Endothelial cell of umbilical vein (primary cell): ENCODE results near the gene TNIK.

ENCODE experiments used
- CTCF ChIP-seq, 2 donors: IDR thresholded peaks; 1 replicate in 1 of 2; 2 replicates in 1 of 2; pipeline ENCODE4 v1.5.1; 2011; ENCODE audit warnings: low read length in 2 of 2, mild to moderate bottlenecking in 2 of 2, moderate library complexity in 2 of 2, control low read depth in 1 of 2, inconsistent platforms in 1 of 2, low read depth in 1 of 2; ENCODE audit not compliant: insufficient read depth in 1 of 2; ENCODE audit errors: extremely low read depth in 1 of 2
- EZH2 ChIP-seq: IDR thresholded peaks from 2 replicates; pipeline ENCODE4 v1.6.1; 2012; ENCODE audit warnings: borderline replicate concordance, low read depth, mild to moderate bottlenecking, moderate library complexity, low read length, inconsistent platforms; ENCODE audit not compliant: severe bottlenecking
- FOS ChIP-seq: IDR thresholded peaks from 2 replicates; pipeline ENCODE4 v1.6.1; 2011; ENCODE audit warnings: mild to moderate bottlenecking, low read length, moderate library complexity, borderline replicate concordance; ENCODE audit not compliant: insufficient read depth
- GATA2 ChIP-seq: IDR thresholded peaks from 2 replicates; pipeline ENCODE4 v1.7.0; 2011; ENCODE audit warnings: low read depth, mild to moderate bottlenecking, moderate library complexity, mixed read lengths, low read length; ENCODE audit not compliant: insufficient read length, insufficient read depth
- JUN ChIP-seq: IDR thresholded peaks from 2 replicates; pipeline ENCODE4 v1.6.1; 2011; ENCODE audit warnings: borderline replicate concordance, low read depth; ENCODE audit not compliant: insufficient read length, insufficient read depth
- MAX ChIP-seq: IDR thresholded peaks from 2 replicates; pipeline ENCODE4 v1.6.1; 2011; ENCODE audit not compliant: insufficient read depth, insufficient read length
- MYC ChIP-seq: IDR thresholded peaks from one replicate; pipeline ENCODE4 v1.6.1; 2011; ENCODE audit warnings: mild to moderate bottlenecking, low read depth, low read length
- POLR2A ChIP-seq: IDR thresholded peaks from 2 replicates; pipeline ENCODE4 v1.6.1; 2012; ENCODE audit warnings: low read depth, mild to moderate bottlenecking, control low read depth, low read length
- POLR2AphosphoS5 ChIP-seq: IDR thresholded peaks from 2 replicates; pipeline ENCODE4 v1.6.1; 2012; ENCODE audit warnings: low read depth, mild to moderate bottlenecking, control low read depth, low read length, moderate library complexity; ENCODE audit not compliant: insufficient read depth

GRCh38 chr3:171155122-171155700 lies 305.0 kb downstream of the TNIK start:
- TF ChIP-seq CTCF (IDR thresholded peaks at IDR 0.05; ENCODE audit: extremely low read depth in 1 of 2, insufficient read depth in 1 of 2, low read depth in 1 of 2, low read length in 2 of 2) (no peak), POLR2A (no peak), EZH2 (no peak), FOS (no peak), JUN (no peak), MAX (no peak), MYC (no peak), POLR2AphosphoS5 (no peak), GATA2 (no peak)
